ENCODE measurements around the gene SCMH1. TPM values are rescaled to one million over a fixed set of nuclear protein-coding genes. Genes with fewer than 3 reads are reported as not detected.

Gene SCMH1
- 6.6 and 7.5 TPM in 2 replicates for polyA plus RNA-seq

GRCh38 chr1:41241749-41242341, at the start of gene SCMH1:
Gene SCMH1, minus strand, starts transcription at chr1:41242306. Its CDS starts 56,173 bp downstream, at chr1:41186133.

GRCh38 chr1:41021526-41022308, 220.4 kb downstream of the SCMH1 start, which contains the start of gene SLFNL1:
Gene SLFNL1, minus strand, starts transcription at chr1:41021725. Its CDS starts 1,065 bp downstream, at chr1:41020660.

GRCh38 chr1:40979241-40980067, 262.7 kb downstream of the SCMH1 start, which contains the start of gene CTPS1:
Gene CTPS1, plus strand, starts transcription at chr1:40979696. Its CDS starts 3,595 bp downstream, at chr1:40983291.

Other genes starting within 250 kb of the SCMH1 start
- gene SLFNL1, start 220.6 kb downstream of the SCMH1 start, polyA plus RNA-seq: 0.26 TPM in 1 of 2 replicates, not detected in the other
- gene FOXO6, start 119.1 kb upstream of the SCMH1 start, polyA plus RNA-seq: 0.13 TPM in 1 of 2 replicates, not detected in the other
- gene EDN2, start 242.4 kb upstream of the SCMH1 start, polyA plus RNA-seq: not detected in 2 replicates